Measurements from ENCODE around the gene FNDC3A.

- TF ChIP-seq CTCF (IDR thresholded peaks at IDR 0.05; ENCODE audit: low read depth, low read length) = no peak
- TF ChIP-seq MYC (IDR thresholded peaks at IDR 0.05; ENCODE audit: low read depth, low read length) = no peak
- TF ChIP-seq POLR2A (IDR thresholded peaks at IDR 0.05; ENCODE audit: extremely low read depth, insufficient read length) = no peak
- no peak for TF ChIP-seq MAX (IDR thresholded peaks at IDR 0.05; ENCODE audit: low read depth, low read length)
Observed at GRCh38 chr13:49116873-49117272, 141.2 kb downstream of the FNDC3A start.

Measured in NB4 (cell line).